Fibroblast of skin of left biceps (primary cell): ENCODE results near the gene KARS1.

Experiments used
- DNase-seq, 2 experiments: peaks; one replicate each; pipeline ENCODE4 v3.0.0-alpha.2; 2013; ENCODE audit warnings: low read depth in 2 of 2

KARS1 gene

DNA sequence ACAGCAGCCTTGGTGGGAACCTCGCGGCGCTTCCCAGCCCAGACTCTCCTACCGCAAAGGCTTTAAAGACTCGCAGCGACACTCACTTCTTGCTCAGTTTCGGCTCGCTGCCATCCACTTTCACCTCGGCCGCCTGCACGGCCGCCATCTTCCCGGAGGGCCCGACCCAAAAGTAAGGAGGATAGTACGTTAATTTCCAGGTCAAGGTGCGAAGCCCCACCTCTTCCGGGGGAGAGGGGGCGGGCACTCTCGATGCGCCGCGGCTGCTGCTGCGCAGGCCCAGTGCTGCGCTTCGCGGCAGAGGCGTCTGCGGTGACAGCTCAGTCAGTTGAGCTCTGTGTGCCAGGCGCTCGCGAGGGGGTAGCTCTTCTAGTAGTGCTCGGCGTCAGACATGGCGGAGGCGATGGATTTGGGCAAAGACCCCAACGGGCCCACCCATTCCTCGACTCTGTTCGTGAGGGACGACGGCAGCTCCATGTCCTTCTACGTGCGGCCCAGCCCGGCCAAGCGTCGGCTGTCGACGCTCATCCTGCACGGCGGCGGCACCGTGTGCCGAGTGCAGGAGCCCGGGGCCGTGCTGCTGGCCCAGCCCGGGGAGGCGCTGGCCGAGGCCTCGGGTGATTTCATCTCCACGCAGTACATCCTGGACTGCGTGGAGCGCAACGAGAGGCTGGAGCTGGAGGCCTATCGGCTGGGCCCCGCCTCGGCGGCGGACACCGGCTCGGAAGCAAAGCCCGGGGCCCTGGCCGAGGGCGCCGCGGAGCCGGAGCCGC, at the start of gene KARS1, which contains the start of gene TERF2IP:
TSS of gene KARS1 (minus strand) at position 174 of the 773 bp plus-strand sequence. CDS start at position 148, 26 bp downstream.
TSS of gene TERF2IP (plus strand) at position 282 of the 773 bp plus-strand sequence. CDS start at position 392, 110 bp downstream.
- DNase-seq: peak; percentile 69 to 74

DNA sequence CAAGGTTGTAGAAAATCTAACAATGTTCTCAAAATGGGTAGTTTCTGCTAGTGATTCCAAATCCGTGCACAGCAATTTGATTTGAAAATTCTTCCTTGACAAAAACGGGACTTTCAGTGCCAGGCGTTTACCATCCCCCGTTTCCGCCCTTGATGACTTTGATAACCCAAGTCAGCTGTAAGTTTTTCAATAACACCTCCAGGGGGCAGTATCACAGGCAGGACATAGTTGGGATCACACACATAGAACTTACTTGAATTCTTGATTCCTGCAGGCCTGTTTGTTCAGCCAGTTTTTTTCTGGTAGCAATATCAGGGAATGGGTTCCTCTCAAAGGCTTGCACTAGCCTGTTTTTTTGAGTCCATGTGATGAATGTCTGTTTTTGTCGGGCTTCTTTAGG, 48.2 kb upstream of the KARS1 start:
- DNase-seq: no peak

DNA sequence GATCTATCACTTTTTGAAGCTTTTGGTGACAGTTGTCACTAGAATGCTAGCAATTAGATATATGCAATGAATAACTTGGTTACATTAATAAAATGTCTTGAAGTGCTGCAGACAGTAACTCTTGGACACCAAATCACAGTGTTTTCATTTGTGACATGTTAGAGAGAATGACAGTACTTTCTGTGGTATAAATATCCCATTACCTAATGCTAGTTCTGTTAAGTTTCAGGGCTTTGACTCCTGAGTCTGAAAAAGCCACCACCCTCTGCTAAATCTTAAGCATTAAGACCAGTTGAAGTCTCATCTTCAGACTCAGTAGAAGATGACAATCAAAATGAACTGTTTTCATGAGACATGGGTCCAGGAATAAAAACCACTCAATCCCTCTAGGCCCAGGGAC, 39.9 kb upstream of the KARS1 start:
- no peak for DNase-seq

DNA sequence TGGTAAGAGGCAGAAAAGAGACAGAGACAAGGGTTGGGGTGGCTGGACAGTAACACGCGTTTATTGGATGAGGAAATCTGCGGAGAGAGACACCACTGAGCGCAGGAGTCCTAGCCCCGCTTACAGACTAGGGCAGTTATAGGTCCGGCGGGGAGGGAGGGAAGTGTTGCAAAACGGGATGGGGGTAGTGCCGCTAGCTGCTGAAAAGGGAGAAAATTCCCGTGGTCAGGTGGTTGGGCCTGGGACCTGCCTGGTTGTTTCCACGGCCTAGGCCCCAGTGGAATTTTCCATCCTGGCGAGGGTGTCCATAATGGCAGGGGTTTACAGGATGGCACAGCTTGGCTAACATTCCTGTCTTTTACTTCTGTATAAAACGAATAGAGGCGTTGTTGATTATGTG, 34.8 kb upstream of the KARS1 start:
- DNase-seq: no peak

DNA sequence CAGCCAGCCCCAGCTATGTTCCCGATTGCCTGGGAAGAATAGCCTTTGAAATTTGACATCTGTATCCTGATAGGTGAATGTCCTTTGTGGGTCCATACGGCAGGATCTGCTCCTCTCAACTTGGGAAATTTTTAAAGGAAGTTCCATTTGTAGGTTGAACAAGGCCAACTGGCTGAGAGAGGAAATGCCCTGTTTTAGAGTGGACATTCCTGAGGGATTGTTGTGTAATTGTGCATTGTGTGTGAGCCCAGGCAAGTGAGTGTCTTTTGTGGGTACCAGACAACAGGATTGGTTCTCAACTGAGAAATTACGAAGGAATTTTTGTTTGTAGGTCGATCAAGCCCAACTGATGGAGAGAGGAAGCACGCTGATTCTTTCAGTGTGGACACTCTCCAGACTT, 31.9 kb upstream of the KARS1 start:
- no peak for DNase-seq

DNA sequence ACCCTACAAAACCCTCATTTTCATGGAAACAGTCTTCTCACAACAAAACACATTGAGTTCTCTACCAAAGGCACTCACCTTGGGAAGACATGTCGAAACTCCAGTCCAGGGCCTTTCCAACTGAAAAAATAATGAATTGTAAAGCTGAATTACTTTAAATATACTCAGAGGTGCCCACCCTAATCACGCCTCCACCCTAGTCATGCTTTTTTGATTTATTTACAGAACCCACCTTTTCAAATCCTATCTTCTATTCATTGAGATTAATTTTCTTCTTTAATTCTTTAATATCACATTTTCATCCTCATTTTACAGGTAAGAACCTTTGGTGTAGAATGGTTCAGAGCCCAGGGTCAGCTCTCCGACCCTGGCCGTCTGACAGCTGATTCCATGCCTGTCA, 29.4 kb upstream of the KARS1 start, which contains the start of gene CPHXL2:
TSS of gene CPHXL2 (minus strand) at position 101 of the 400 bp plus-strand sequence. CDS start at position 91, 10 bp downstream.
- DNase-seq: no peak

DNA sequence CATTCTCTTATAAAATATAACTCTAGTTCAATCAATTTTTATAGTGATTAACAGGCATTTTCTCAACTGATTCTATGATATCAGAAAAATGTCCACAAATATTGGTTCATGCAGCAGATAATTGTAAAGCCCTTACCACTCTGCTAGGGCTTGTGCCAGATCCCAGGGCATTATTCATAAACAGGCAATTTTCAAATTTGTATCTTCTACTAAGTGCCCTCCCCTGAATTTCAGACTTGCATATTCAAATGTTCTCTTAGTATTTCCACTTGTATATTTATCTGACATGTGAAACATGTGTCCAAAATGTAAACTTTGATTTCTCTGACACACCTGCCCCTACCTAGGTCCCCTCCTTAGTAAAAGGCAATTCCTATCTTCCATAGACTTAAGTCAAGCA, 20.0 kb upstream of the KARS1 start:
- no peak for DNase-seq

GRCh38 chr16:75660726-75661302, 13.3 kb upstream of the KARS1 start:
- DNase-seq: no peak

GRCh38 chr16:75660321-75660720, 12.9 kb upstream of the KARS1 start:
- no peak for DNase-seq

DNA sequence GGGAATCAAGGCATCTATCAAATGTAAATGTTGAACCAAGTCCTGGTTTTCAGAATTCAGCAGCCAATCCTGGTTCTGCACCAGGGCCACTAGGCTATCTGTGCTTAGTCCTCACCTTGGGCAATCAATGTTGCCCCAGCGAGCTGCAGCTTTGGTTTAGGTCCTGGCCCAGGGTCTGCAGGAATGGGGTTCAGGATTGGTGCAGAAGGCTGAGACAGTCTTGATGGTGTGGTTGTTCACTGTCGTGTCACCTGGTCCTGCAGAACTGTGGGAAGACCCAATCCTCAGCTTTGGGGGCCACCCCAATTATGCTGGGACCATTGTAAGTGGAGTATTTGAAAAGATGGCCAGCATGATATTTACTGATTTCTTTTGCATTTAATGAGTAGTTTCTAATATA, 10.7 kb upstream of the KARS1 start:
- no peak for DNase-seq

- DNase-seq: peak; percentile 56 to 62
Observed at GRCh38 chr16:75653922-75654321, 6.5 kb upstream of the KARS1 start.

DNA sequence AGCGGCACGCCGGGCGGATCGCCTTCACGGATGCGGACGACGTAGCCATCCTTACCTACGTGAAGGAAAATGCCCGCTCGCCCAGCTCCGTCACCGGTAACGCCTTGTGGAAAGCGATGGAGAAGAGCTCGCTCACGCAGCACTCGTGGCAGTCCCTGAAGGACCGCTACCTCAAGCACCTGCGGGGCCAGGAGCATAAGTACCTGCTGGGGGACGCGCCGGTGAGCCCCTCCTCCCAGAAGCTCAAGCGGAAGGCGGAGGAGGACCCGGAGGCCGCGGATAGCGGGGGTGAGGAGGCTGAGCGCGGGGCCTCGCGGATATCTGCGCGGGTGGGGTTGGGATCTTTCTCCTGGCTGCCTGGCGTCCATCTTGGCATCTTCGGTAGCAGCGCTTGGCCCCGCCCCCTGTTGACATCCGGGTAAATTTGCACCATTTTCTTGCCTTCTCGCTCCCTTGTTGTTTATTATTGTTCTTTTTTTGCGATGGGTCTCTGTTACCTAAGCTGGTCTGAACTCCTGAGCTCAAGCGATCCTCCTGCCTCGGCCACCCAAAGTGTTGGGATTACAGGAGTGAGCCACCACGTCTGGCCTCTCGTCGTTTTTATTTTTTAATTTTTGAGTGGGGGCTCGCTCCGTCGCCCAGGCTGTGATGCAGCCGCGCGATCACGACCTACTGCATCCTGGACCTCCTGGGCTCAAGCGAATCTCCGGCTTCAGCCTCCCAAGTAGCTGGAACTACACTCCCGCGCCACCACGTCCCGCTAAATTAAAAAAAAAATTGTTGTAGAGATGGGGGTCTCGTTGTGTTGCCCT, 1.0 kb upstream of the KARS1 start:
- DNase-seq: peak in 1 of 2 experiments; percentile 18

DNA sequence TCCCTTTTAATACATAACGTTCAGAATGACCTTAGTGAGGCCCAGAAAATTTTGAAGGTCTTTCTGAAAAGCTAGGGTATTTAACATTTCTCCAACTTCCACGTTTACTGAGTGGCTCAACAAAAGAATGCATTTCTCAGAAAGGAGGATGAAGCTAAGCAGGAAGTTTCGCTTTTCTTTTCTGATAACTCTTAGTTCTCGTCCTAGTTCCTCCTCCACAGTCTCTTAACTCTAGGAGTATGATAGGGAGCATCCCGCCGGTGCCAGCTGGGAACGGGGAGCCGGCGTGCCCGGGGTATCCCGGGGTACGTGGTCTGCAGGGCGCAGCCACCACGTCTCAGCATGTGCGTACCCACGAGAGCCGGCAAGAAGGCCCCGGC, 363 bp downstream of the KARS1 start:
- DNase-seq: no peak

GRCh38 chr16:75644240-75645012, 3.0 kb downstream of the KARS1 start:
- no peak for DNase-seq

GRCh38 chr16:75640598-75640997, 6.9 kb downstream of the KARS1 start:
- DNase-seq: no peak

DNA sequence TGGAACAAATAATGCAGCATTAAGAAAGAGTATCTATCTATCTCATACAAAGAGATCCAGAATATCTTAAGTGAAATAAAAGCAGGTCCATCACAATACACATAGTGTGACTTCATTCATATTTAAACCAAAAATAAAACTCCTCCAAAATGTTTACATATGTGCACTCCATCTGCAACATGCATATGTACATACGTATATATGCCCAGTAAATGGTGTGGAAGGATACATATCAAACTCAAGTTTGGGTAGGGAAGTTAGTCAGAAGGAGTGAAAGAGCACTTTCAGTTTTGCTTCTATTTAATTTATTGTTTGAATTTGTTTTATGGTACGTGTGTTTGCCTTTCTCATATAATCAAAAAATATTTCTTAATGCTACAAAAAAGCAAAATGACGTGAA, 12.4 kb downstream of the KARS1 start:
- DNase-seq: no peak

- DNase-seq: no peak
Observed at GRCh38 chr16:75632857-75633256, 14.6 kb downstream of the KARS1 start.

DNA sequence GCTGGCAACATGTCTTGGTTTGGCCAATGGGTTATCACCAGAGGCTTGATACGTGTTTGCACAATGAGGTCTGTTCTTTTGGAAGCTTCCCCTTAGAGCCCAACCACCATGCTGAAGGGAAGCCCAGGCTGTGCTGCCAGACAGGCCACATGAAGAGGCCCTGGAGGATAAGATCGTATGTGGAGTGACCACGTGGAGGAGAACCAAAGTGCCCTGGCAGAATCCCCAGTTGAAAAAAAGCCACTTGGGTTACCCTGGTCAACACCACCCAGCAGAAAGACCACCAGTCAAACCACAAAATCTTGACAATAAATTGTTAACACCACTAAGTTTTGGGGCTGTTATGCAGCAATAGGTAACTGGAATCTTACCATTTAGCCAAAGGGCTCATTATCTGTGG, 17.4 kb downstream of the KARS1 start:
- DNase-seq: no peak

GRCh38 chr16:75629132-75629531, 18.3 kb downstream of the KARS1 start:
- no peak for DNase-seq

- DNase-seq: no peak
Observed at GRCh38 chr16:75628351-75628750, 19.1 kb downstream of the KARS1 start.

DNA sequence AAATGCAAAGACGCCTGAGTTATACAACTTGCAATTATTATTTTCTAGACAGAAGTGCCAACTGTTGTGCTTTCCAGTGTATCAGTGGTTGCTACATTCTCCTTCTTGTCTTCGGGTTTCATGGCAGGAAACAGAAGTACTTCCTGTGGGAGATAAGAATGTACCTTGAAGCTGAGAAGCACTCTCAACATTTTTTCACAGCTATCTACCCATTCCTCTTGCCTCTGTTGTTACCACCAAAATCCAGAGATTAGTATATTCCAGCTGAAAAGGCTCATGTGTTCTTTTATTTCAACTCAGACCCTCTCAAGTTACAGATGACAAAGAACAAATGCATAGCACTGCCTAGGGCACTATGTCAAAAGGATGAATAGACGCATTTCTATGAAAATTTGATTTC, 19.6 kb downstream of the KARS1 start:
- DNase-seq: no peak

DNA sequence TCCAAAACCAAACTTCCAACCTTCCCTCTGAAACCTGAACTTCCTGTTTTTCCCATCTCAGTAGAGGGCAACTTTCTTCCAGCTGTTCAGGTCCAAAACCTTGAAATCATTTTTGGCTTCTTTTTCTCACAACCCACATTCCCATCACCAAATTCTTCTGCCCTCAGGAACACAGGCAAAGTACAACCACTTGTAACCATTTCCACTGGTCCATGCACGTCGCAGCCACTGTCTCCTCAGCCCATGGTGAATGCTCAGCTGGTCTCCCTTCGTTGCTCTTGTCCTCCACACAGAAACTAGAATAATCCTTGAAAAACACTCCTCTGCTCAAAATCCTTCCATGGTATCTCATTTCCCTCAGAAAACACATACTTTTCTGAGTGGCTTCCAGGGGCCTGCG, 20.7 kb downstream of the KARS1 start:
- DNase-seq: no peak
